GM12891 (cell line): ENCODE data around the gene ADI1.
A peak's percentile ranks its signal among the peaks of the same experiment; 100 is the strongest.

Experiments
- DNase-seq: peaks from one replicate; pipeline ENCODE4 v3.0.0; 2011; ENCODE audit warnings: low spot score; ENCODE audit not compliant: insufficient read length
- FAIRE-seq: peaks from 2 replicates; lab custom pipeline; 2011; peaks lifted over from hg19 to GRCh38; lab: Jason Lieb, UNC
- PAX5 ChIP-seq: IDR thresholded peaks from 2 replicates; pipeline ENCODE4 v1.6.1; 2011; ENCODE audit warnings: low read length, moderate library complexity, mild to moderate bottlenecking; ENCODE audit not compliant: insufficient read depth, severe bottlenecking
- POLR2A ChIP-seq: IDR thresholded peaks from 2 replicates; pipeline ENCODE4 v1.6.1; 2011; ENCODE audit warnings: low read depth, low read length, control low read depth
- POLR2AphosphoS5 ChIP-seq: IDR thresholded peaks from 2 replicates; pipeline ENCODE4 v1.6.1; 2011; ENCODE audit warnings: low read depth, low read length, control low read depth
- POU2F2 ChIP-seq: IDR thresholded peaks from 2 replicates; pipeline ENCODE4 v1.6.1; 2011; ENCODE audit warnings: low read depth, mild to moderate bottlenecking, control low read depth, low read length, moderate library complexity
- SPI1 ChIP-seq: IDR thresholded peaks from 2 replicates; pipeline ENCODE4 v1.6.1; 2011; ENCODE audit warnings: low read depth, low read length, control low read depth
- TAF1 ChIP-seq: IDR thresholded peaks from 2 replicates; pipeline ENCODE4 v1.6.1; 2011; ENCODE audit warnings: low read depth, low read length, control low read depth

ADI1 gene

GRCh38 chr2:3481011-3481400 lies 38.3 kb downstream of the ADI1 start:
- FAIRE-seq, result no peak
- no peak for DNase-seq
- TF ChIP-seq POLR2AphosphoS5 (no peak), TAF1 (no peak), PAX5 (no peak), SPI1 (no peak), POLR2A (no peak), POU2F2 (no peak)

- DNase-seq, result no peak
- TF ChIP-seq SPI1 (peak; percentile 93), POU2F2 (no peak)
- no peak for FAIRE-seq
These were observed 38.9 kb downstream of the ADI1 start for GRCh38 chr2:3480352-3481010.

DNA sequence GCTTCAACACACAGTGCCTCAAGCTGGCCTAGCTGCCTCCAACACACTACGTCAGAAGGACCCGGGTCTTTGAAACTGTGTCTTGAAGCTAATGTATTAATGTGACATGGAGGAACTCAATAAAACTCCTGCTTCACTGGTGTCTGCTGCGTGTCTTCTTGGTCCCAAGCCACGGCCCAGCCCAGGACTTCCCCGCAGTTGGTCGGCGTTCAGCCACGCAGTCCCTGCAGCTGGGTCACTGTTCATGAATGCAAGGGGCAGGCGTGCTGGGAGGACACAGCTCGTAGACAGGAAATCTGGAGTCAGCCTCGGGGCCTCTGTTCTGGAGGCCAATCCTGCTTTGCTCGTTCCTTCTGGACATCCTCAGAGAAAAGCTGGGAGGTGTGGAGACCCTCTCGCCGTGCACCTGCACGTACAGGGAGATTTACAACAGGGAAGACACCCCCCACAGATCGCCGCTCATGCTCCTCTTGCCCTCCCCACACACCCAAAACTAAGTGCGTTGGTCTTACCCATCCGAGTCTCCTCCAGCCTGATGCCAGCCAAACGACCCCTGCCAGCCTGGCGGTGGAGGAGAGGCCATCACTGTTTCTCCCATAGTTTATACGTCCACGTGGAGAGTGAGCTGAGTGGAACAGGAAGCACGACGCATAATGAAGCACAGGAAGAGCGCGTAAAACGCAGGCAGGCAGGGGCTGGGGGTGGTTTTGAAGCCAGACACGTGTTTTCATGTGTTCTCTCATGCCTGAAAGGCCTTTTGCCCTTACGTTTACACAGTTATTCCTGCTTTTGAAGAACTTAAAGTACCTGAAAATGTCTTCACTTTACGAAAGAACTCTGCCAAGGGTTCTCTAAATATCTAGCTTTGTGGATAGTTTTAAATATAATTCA lies 39.7 kb downstream of the ADI1 start:
- DNase-seq, result no peak
- TF ChIP-seq PAX5 (no peak), POU2F2 (no peak), SPI1 (no peak), TAF1 (no peak), POLR2AphosphoS5 (no peak), POLR2A (no peak)
- FAIRE-seq, result peak; percentile 47

- FAIRE-seq (no peak), DNase-seq (no peak)
- TF ChIP-seq POU2F2, result no peak
- no peak for TF ChIP-seq POLR2A
- no peak for TF ChIP-seq SPI1
- no peak for TF ChIP-seq POLR2AphosphoS5
- no peak for TF ChIP-seq PAX5
- TF ChIP-seq TAF1, result no peak
These were observed 40.4 kb downstream of the ADI1 start for GRCh38 chr2:3478846-3479385.

DNA sequence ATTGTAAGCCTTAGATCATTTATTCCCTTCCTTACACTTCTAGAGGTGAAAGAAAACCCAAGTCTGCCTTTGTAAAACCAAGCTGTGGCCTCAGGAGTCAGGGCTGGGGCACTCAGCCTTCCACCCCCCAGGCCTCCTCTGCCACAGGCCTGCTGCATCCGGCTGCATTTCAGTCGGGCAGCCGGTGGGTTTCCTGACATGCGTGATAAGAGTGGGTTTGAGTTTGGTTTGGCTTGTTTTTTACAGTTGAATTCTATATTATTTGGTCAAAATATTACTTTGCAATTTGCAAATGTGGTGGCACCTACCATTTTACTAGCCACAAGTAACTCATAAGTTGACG lies 42.4 kb downstream of the ADI1 start:
- DNase-seq (no peak), FAIRE-seq (no peak)
- no peak for TF ChIP-seq POLR2AphosphoS5
- no peak for TF ChIP-seq POLR2A

- TF ChIP-seq PAX5, result no peak
- no peak for TF ChIP-seq SPI1
- TF ChIP-seq POLR2AphosphoS5, result no peak
- no peak for TF ChIP-seq POU2F2
- TF ChIP-seq TAF1, result no peak
- no peak for TF ChIP-seq POLR2A
- DNase-seq, result no peak
- FAIRE-seq, result no peak
These were observed 42.9 kb downstream of the ADI1 start for GRCh38 chr2:3476321-3476984.

DNA sequence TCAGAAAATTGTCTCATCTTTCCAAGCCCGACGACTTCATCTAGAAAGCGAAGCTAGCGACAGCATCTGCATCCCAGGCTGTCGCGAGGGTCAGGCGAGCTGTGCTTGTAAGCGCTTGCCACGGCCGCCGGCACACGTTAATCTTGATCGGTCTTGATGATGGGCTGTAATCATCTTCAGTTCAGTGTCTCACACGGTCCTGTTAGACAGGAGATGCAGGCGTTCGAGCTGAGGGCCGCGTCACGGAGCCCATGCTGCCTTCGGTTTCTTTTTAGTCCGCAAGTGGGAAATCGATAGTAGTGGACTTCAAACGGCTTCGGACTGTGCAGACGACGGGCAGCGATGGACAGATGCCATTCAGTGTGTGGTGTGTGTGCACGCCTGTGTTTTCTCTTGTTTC lies 43.6 kb downstream of the ADI1 start:
- TF ChIP-seq TAF1, result no peak
- TF ChIP-seq PAX5, result no peak
- TF ChIP-seq SPI1, result no peak
- TF ChIP-seq POLR2AphosphoS5, result no peak
- TF ChIP-seq POU2F2, result no peak
- no peak for TF ChIP-seq POLR2A
- FAIRE-seq (no peak), DNase-seq (no peak)

- TF ChIP-seq TAF1, result no peak
- TF ChIP-seq POLR2AphosphoS5, result no peak
- no peak for TF ChIP-seq SPI1
- no peak for TF ChIP-seq PAX5
- FAIRE-seq (no peak), DNase-seq (no peak)
These were observed 46.4 kb downstream of the ADI1 start for GRCh38 chr2:3472966-3473365.

DNA sequence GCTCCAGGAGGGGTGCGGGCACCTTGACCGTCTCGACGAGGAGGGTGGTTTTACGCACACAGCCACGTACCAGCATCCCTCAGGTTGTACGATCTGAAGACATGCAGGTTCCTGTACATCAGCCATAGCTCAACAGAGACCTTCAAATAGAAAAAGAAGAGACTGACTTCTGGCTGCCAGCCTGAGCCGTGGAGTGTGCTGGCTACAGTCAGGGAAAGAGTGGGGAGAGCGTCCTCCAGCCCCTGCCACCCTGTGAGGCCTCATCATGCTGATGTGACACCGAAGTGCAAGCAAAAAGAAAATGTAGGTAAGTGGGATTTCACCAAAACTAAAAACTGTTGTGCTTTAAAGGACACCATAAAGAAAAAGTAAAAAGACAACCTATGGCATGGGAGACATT lies 47.0 kb downstream of the ADI1 start:
- FAIRE-seq (no peak), DNase-seq (no peak)
- TF ChIP-seq POLR2AphosphoS5 (no peak), POU2F2 (no peak), SPI1 (no peak), PAX5 (no peak), TAF1 (no peak), POLR2A (no peak)
